SIG-M5 (cell line): Measurements from ENCODE around the gene PEBP1.

ENCODE experiments used
- DNase-seq: peaks from one replicate; lab custom pipeline; 2025; lab: John Stamatoyannopoulos, UW

Gene PEBP1

DNA sequence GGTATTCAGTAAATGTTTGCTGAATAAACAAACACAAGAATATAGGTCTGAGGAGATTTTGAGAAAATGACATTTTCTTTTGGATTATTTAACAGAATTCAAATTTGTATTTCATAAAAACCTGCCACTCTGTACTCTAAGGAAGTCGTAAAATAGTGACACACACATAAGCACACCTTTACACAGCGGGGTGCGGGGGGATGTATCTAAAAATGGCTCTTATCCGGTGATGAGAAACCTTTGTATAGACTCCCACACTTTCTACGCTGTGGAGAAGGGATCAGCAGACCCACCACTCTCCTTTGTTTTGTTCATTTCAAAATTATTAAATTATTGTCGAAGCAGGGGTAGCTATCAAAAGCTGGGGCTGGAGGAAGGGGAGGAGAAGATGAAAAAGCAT lies 58.0 kb downstream of the PEBP1 start:
- no peak for DNase-seq
